Mesendoderm (in vitro differentiated cells): ENCODE data around the gene AK8.

Experiments used
- DNase-seq: peaks from one replicate; pipeline ENCODE4 v3.0.0; 2013
- H2AK5ac ChIP-seq: 2 replicates; pipeline ENCODE4 v1.6.1; 2013; ENCODE audit warnings: low read length, inconsistent platforms
- H2BK120ac ChIP-seq: 2 replicates; pipeline ENCODE4 v1.6.1; 2013; ENCODE audit warnings: low read depth, mild to moderate bottlenecking, low read length, moderate library complexity, mixed read lengths
- H2BK15ac ChIP-seq: replicated peaks from 2 replicates; pipeline ENCODE4 v1.6.1; 2013; ENCODE audit warnings: low read depth, mild to moderate bottlenecking, moderate library complexity
- H2BK5ac ChIP-seq: 2 replicates; pipeline ENCODE4 v1.6.1; 2013; ENCODE audit warnings: low read length, inconsistent platforms
- H3K18ac ChIP-seq: 2 replicates; pipeline ENCODE4 v1.6.1; 2013; ENCODE audit warnings: mild to moderate bottlenecking, low read length, mixed read lengths
- H3K23ac ChIP-seq: one replicate; pipeline ENCODE4 v1.6.1; 2013; ENCODE audit warnings: low read length
- H3K27ac ChIP-seq: 2 replicates; pipeline ENCODE4 v1.5.1; 2013; ENCODE audit warnings: low read depth, mild to moderate bottlenecking, inconsistent platforms, low read length, moderate library complexity
- H3K27me3 ChIP-seq: 2 replicates; pipeline ENCODE4 v1.6.1; 2013; ENCODE audit warnings: low read length, control low read depth, mild to moderate bottlenecking, inconsistent platforms; ENCODE audit not compliant: insufficient read depth, poor library complexity
- H3K36me3 ChIP-seq: 2 replicates; pipeline ENCODE4 v1.6.1; 2013; ENCODE audit warnings: low read length, inconsistent platforms; ENCODE audit not compliant: control insufficient read depth, insufficient read depth
- H3K4ac ChIP-seq: one replicate; pipeline ENCODE4 v1.6.1; 2013; ENCODE audit warnings: low read depth, mild to moderate bottlenecking, low read length, moderate library complexity
- H3K4me1 ChIP-seq: 2 replicates; pipeline ENCODE4 v1.6.1; 2013; ENCODE audit warnings: low read depth, low read length, inconsistent platforms; ENCODE audit not compliant: control insufficient read depth
- H3K4me2 ChIP-seq: 2 replicates; pipeline ENCODE4 v1.6.1; 2013; ENCODE audit warnings: low read length
- H3K4me3 ChIP-seq: 2 replicates; pipeline ENCODE4 v1.5.1; 2013; ENCODE audit warnings: mild to moderate bottlenecking, low read length
- H3K56ac ChIP-seq: one replicate; pipeline ENCODE4 v1.6.1; 2013; ENCODE audit warnings: low read length
- H3K79me1 ChIP-seq: 2 replicates; pipeline ENCODE4 v1.6.1; 2013; ENCODE audit warnings: low read length, inconsistent platforms
- H3K79me2 ChIP-seq: 2 replicates; pipeline ENCODE4 v1.6.1; 2013; ENCODE audit warnings: mild to moderate bottlenecking, low read length; ENCODE audit not compliant: control insufficient read depth, insufficient read depth
- H3K9ac ChIP-seq: 2 replicates; pipeline ENCODE4 v1.6.1; 2013; ENCODE audit warnings: low read length, inconsistent platforms
- H4K5ac ChIP-seq: one replicate; pipeline ENCODE4 v1.6.1; 2013; ENCODE audit warnings: low read length
- H4K8ac ChIP-seq: one replicate; pipeline ENCODE4 v1.6.1; 2013; ENCODE audit warnings: low read depth, mild to moderate bottlenecking, control low read depth, low read length, moderate library complexity
- WGBS: extraction: QIAGEN DNeasy Blood & Tissue Kit; methylation state at CpG from one replicate; pipeline ENCODE4 v1.1.7; 2013; ENCODE audit warnings: low lambda C conversion rate, missing lambda C conversion rate; ENCODE audit not compliant: insufficient coverage; ENCODE audit errors: extremely low coverage; 5-methylcytosine and 5-hydroxymethylcytosine counted together

The AK8 gene

GRCh38 chr9:132912131-132912530 is 34.0 kb upstream of the AK8 start:
- Histone ChIP-seq H3K56ac (no peak overlapping the region), H4K8ac (no peak overlapping the region), H3K4me2 (no peak overlapping the region), H2BK120ac (no peak overlapping the region), H3K79me2 (no peaks in the 10 kb centered on the region), H4K5ac (no peak overlapping the region), H3K4ac (no peak overlapping the region), H3K27ac (no peak overlapping the region), H3K36me3 (peaks cover 6% of the 10 kb centered on the region), H3K4me3 (no peak overlapping the region), H2AK5ac (no peak overlapping the region), H3K4me1 (no peaks in the 10 kb centered on the region), H3K9ac (no peak overlapping the region), H3K27me3 (no peaks in the 10 kb centered on the region), H3K23ac (no peak overlapping the region), H3K18ac (no peak overlapping the region), H2BK5ac (no peak overlapping the region), H2BK15ac (no peak overlapping the region), H3K79me1 (no peaks in the 10 kb centered on the region)
- no CpG with 5 or more reads among the region's 4 CpGs for WGBS
- no peak for DNase-seq

DNA sequence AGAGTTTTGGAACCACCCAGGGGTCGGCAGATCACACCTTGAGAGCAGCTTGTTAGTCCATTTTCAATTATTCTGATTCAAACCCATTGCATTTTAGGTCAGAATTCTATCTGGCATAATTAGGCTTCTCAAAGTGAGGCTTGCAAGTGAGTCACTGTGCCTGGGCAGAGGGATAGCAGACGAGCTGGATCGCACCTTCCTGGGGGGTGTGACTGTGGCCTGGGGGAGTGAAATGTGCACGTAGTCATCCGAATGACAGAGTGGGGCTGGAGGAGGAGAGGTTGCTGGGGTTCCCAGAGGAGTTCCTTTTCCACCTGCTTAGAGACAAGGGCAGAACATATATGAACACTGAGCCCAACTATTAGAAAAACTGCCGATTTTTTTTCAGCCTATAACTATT is 32.3 kb upstream of the AK8 start:
- H3K4me2 ChIP-seq, result no peak overlapping the region
- DNase-seq, result no peak
- H3K27me3 ChIP-seq, result no peaks in the 10 kb centered on the region
- H3K18ac ChIP-seq, result no peak overlapping the region
- H3K23ac ChIP-seq, result no peak overlapping the region
- H2BK5ac ChIP-seq, result no peak overlapping the region
- no peak overlapping the region for H2BK15ac ChIP-seq
- H2AK5ac ChIP-seq, result no peak overlapping the region
- no peak overlapping the region for H3K27ac ChIP-seq
- no peak overlapping the region for H3K4me3 ChIP-seq
- H3K36me3 ChIP-seq, result peaks cover 6% of the 10 kb centered on the region
- no peaks in the 10 kb centered on the region for H3K4me1 ChIP-seq
- no peak overlapping the region for H4K8ac ChIP-seq
- H3K9ac ChIP-seq, result no peak overlapping the region
- WGBS, result no CpG with 5 or more reads among the region's 6 CpGs
- no peak overlapping the region for H4K5ac ChIP-seq
- H2BK120ac ChIP-seq, result no peak overlapping the region
- no peaks in the 10 kb centered on the region for H3K79me1 ChIP-seq
- no peak overlapping the region for H3K4ac ChIP-seq
- H3K79me2 ChIP-seq, result no peaks in the 10 kb centered on the region
- H3K56ac ChIP-seq, result no peak overlapping the region

- WGBS, result no CpG with 5 or more reads among the region's 2 CpGs
Measured at GRCh38 chr9:132909311-132909710, 31.2 kb upstream of the AK8 start.

DNA sequence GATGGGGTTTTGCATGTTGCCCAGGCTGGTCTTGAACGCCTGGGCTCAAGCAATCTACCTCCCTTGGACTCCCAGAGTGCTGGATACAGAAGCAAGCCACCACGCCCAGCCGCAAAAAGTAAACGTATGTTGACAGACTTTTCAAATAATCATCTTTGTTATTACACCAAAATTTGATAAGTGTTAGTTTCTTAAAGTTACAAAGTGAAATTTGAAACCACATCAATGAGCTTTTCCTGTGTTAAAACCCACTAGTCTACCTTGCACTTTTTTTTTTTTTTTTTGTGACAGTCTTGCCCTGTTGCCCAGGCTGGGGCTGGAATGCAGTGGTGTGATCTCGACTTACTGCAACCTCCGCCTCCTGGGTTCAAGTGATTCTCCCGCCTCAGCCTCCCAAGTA is 30.6 kb upstream of the AK8 start:
- no peak overlapping the region for H2BK5ac ChIP-seq
- H3K27ac ChIP-seq, result no peak overlapping the region
- H2BK120ac ChIP-seq, result no peak overlapping the region
- no peak overlapping the region for H2BK15ac ChIP-seq
- H4K5ac ChIP-seq, result no peak overlapping the region
- DNase-seq, result no peak
- H3K9ac ChIP-seq, result no peak overlapping the region
- no peaks in the 10 kb centered on the region for H3K27me3 ChIP-seq
- H3K4me1 ChIP-seq, result no peaks in the 10 kb centered on the region
- no peaks in the 10 kb centered on the region for H3K79me2 ChIP-seq
- no peak overlapping the region for H2AK5ac ChIP-seq
- H3K56ac ChIP-seq, result no peak overlapping the region
- H3K23ac ChIP-seq, result no peak overlapping the region
- H4K8ac ChIP-seq, result no peak overlapping the region
- H3K36me3 ChIP-seq, result peaks cover 6% of the 10 kb centered on the region
- H3K4me2 ChIP-seq, result no peak overlapping the region
- H3K18ac ChIP-seq, result no peak overlapping the region
- H3K4ac ChIP-seq, result no peak overlapping the region
- no peak overlapping the region for H3K4me3 ChIP-seq
- H3K79me1 ChIP-seq, result no peaks in the 10 kb centered on the region
- WGBS, result no CpG with 5 or more reads among the region's 7 CpGs

More at GRCh38 chr9:132909311-132909710, 31.2 kb upstream of the AK8 start:
- Histone ChIP-seq H3K36me3 (peaks cover 6% of the 10 kb centered on the region), H2AK5ac (no peak overlapping the region), H3K4me2 (no peak overlapping the region), H3K4ac (no peak overlapping the region), H2BK15ac (no peak overlapping the region), H3K27me3 (no peaks in the 10 kb centered on the region), H3K56ac (no peak overlapping the region), H2BK5ac (no peak overlapping the region), H3K18ac (no peak overlapping the region), H3K79me2 (no peaks in the 10 kb centered on the region), H3K4me1 (no peaks in the 10 kb centered on the region), H4K8ac (no peak overlapping the region), H3K9ac (no peak overlapping the region), H2BK120ac (no peak overlapping the region), H3K4me3 (no peak overlapping the region), H3K23ac (no peak overlapping the region), H4K5ac (no peak overlapping the region), H3K27ac (no peak overlapping the region), H3K79me1 (no peaks in the 10 kb centered on the region)
- DNase-seq, result no peak

GRCh38 chr9:132905726-132906125 is 27.6 kb upstream of the AK8 start:
- Histone ChIP-seq H4K8ac (no peak overlapping the region), H3K9ac (no peak overlapping the region), H2BK120ac (no peak overlapping the region), H2BK15ac (no peak overlapping the region), H2BK5ac (no peak overlapping the region), H3K4me3 (no peak overlapping the region), H3K4ac (no peak overlapping the region), H3K79me1 (no peaks in the 10 kb centered on the region), H2AK5ac (no peak overlapping the region), H3K36me3 (peaks cover 2% of the 10 kb centered on the region), H3K18ac (no peak overlapping the region), H3K4me1 (no peaks in the 10 kb centered on the region), H3K56ac (no peak overlapping the region), H4K5ac (no peak overlapping the region), H3K79me2 (no peaks in the 10 kb centered on the region), H3K27ac (no peak overlapping the region), H3K4me2 (no peak overlapping the region), H3K27me3 (no peaks in the 10 kb centered on the region), H3K23ac (no peak overlapping the region)
- no CpG with 5 or more reads among the region's 12 CpGs for WGBS
- no peak for DNase-seq
